22Rv1 (cell line): ENCODE results near the gene DSCAM.

Experiments
- CTCF ChIP-seq: fragments of 450-650 bp; IDR thresholded peaks from 2 replicates; pipeline ENCODE4 v1.5.1; 2017; ENCODE audit warnings: mild to moderate bottlenecking
- ZFX ChIP-seq: fragments of 450-650 bp; IDR thresholded peaks from 2 replicates; pipeline ENCODE4 v1.6.1; 2017; ENCODE audit warnings: antibody characterized with exemption, borderline replicate concordance

GRCh38 chr21:39980241-39980820 is 866.6 kb downstream of the DSCAM start:
- TF ChIP-seq CTCF: no peak
- TF ChIP-seq ZFX: no peak
